Umbilical cord (tissue), 2 donors: Measurements from ENCODE around the gene SYT9. TPM values are rescaled to one million over a fixed set of nuclear protein-coding genes. Genes with fewer than 3 reads are reported as not detected.

Source experiments
- DNase-seq: peaks from one replicate; pipeline ENCODE4 v3.0.0-alpha.2; 2015; ENCODE audit warnings: low spot score
- total RNA-seq: library from RNA; depleted of rRNA; stranded (reverse); fragments of >200 nt; gene quantifications from one replicate; pipeline ENCODE4 v1.2.3, GENCODE V29; 2014; ENCODE audit warnings: low replicate concordance; ENCODE audit not compliant: insufficient read depth

Gene SYT9, protein sequence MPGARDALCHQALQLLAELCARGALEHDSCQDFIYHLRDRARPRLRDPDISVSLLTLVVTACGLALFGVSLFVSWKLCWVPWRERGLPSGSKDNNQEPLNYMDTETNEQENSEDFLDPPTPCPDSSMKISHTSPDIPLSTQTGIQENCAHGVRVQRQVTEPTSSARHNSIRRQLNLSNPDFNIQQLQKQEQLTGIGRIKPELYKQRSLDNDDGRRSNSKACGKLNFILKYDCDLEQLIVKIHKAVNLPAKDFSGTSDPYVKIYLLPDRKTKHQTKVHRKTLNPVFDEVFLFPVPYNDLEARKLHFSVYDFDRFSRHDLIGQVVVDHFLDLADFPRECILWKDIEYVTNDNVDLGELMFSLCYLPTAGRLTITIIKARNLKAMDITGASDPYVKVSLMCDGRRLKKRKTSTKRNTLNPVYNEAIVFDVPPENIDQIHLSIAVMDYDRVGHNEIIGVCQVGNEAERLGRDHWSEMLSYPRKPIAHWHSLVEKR
- 8.7 TPM for total RNA-seq

DNA sequence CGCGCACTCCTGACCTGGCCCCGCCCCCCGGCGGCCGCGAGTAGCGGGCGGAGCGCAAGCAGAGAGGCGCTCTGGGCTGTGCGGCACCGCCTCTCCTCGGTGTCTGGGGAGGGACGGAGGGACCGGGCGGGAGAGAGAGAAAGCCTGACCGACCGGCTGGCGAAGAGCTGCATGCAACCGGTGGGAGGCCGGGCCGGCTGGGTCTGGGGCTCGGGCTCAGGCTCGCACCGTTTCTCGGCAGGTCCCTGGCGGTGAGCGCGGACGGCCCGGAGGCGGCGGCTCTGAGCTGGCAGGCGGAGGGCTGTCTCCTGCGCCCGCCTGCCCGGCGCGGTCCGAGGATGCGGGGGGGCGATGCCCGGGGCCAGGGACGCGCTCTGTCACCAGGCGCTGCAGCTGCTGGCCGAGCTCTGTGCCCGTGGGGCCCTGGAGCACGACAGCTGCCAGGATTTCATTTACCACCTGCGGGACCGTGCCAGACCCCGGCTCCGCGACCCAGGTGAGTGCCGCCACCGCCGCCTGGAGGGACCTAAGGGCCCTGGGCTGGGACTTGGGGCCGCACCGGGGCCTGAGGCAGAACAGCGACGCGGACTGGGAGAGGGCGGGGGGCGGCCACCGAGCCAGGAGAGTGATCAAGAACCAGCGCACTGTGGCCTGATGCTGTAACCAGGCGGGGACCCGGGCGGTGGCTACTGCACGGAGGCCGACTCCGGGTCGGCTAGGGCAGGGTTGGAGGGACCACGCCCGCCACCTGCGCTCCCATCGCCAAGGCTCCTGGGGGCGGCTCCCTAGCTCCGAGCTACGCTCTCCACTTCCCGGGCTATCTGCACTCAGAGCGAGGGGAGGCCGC lies at the start of gene SYT9:
Gene SYT9 (plus strand): TSS at position 69 of the 847 bp plus-strand sequence. CDS start 283 bp downstream, at position 352.
- DNase-seq, result peak; percentile 75

DNA sequence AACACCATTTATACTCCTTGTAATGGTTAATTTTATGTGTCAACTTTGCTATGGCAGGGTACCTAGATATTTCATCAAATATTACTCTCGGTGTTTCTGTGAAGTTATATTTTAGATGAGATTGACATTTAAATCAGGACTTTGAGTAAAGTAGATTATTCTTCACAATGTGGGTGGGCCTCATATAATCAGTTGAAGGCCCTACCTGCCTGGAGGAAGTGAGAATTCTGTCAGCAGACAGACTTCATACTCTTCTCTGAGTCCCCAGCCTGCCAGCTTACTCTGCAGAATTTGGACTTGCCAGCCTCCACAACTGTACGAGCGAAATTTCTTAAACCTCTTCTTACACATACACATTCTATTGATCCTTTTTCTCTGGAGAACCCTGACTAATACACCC lies 49.3 kb upstream of the SYT9 start:
- DNase-seq, result no peak

DNA sequence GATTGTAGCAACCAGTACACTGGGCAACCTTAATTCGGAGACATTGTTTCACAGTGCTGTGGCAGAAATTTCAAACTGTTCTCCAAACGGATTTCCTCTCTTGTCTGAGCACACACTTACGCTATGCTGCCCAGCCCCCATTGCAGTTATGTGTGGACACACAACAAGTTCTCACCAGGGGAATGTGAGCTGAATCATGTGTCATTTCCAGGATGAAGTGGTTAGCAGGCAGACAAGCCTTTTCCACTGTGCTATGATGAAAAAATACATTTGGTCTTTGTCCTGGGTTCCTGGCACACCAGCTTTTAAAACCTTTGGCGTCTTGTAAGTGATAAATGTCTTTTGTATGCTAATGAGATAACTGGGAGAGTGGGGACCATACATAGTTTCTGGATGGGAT lies 46.9 kb upstream of the SYT9 start:
- DNase-seq, result no peak

DNA sequence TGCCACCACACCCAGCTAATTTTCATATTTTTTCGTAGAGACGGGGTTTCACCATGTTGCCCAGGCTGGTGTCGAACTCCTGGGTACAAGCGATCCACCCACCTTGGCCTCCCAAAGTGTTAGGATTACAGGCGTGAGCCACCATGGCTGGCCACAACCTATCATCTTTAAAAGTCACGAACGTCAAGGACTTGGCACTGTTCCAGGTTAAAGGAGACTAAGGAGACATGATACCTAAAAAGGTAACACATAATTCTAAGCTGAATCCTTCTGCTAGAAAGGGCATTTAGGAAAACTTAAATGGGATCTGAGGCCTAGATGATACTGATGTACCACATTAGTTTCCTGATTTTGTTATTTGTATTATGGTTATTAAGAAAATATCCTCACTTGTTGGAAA lies 43.3 kb upstream of the SYT9 start:
- no peak for DNase-seq

DNA sequence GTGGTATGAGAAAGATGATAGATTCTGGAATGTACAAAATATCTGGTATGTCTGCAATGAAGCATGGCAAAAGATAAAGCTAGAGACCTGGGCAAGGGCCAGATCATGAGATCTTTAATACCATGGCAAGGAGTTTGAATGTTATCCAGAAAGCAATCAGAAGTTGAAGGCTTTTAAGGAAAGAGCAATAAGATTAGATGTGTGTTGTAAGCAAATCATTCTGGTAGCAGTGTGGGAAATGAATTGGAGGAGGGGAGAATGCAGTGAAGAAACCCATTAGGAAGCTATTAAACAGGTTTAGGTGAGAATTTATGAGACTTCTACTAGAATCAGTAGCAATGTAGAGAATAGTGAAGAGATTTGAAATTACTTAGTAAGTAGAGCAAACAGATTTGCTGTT lies 32.2 kb upstream of the SYT9 start:
- DNase-seq, result peak; percentile 1

DNA sequence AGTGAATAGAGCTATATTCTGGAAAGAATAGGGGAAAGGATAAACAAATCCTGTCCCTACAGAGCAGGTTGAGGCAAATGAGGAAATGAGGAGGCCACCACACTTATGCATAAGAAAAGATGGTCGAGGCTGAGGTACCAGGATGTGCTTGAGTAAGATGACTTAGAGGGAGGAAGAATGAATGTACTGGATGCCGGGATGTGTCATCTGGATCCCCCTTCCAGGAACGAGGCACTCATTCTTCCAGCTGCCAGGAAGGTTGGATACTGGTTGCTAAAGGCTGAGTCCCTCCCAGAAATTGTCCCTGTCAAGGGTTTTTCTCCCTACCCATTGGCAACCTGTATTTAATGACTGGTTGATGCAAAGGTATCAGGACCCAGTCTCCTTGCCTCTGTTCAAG lies 31.1 kb upstream of the SYT9 start:
- DNase-seq, result no peak

DNA sequence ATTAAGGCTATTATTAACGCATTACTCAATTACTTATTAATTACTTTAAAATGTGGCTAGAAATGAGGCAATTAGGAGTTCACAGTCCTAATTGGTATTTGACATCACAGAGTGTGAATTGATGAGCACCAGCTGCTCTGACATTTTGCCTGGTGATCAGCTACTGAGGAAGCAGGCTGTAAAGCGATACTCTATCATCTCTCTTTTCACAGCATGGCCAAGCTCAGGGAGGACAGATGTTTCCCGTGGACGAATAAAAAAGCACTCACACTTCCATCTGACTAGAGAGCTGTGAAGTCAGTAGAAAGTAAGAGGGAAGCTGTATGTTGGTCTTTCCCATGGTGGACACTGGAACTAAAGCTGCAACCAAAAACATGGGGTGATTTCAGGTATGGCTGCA lies 29.1 kb upstream of the SYT9 start:
- DNase-seq, result no peak

DNA sequence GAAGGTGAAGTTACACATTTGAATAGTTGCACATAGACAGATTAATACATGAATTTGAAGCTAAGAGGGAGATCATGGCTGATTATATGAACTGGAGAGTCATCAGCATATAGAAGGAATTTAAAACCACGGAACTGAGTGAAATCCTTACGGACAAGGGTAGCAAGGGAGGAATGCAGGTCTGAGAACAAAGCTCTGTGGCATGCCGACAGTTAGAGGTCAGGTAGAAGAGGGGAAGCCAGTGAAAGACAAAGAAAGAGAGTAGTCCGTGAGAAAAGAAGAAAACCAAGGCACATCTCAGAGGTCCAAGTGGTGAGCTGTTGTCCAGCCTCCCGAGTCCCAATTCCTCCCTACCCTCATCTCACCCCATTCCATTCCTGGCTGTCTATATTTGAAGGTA lies 11.8 kb upstream of the SYT9 start:
- no peak for DNase-seq

DNA sequence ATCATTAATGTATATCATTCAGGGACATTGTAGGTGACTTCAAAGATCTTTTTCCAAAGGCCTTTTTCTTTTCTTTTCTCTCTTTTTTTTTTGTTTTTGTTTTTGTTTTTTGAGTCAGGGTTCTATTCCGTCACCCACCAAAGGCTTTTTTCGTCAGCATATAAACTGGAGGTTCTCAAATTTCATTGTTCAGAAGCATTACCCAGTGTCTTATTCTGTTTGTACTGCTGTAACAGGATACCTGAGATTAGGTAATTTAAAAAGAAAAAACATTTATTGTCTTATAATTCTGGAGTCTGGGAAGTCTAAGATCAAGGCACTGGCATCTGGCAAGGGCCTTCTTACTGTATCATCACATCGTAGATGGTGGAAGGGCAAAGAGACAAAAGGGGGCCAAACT lies 6.4 kb upstream of the SYT9 start:
- no peak for DNase-seq

DNA sequence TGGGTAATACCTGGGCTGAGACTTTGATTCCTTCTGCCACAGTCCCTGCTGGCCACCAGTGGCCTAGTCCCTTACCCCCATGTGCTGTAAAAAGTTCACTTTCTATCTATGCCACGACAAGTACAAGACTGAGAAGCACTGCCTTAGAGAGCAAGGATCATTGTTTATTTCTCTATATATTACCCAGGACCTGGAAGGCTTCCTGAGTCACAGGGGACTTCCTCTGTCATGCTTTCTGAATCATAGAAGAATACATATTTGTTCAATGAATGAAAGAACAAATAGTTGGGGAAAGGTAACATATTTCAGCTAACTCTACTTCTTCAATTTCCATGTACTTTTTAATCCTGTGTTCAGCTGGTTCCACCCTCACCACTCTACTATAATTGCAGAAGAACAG lies 5.5 kb upstream of the SYT9 start:
- no peak for DNase-seq

DNA sequence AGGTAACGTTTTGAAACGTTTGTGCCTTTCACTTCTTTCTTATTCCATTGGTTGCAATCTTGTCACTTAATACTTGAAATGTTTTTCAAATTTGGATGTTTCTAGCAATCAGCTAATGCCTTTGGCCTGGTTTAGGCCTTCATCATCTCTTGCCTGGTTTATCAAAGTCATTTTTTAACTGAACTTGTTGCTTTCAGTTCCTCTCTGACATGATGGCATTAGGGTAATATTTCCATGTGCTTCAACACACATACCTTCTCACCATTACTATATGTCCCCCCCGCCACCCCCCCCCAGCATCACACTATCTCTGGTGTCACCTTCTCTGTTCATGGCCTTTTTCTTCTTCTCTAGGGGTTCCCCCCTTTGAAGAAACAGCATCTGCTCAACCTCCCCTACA lies 1.5 kb upstream of the SYT9 start:
- no peak for DNase-seq

DNA sequence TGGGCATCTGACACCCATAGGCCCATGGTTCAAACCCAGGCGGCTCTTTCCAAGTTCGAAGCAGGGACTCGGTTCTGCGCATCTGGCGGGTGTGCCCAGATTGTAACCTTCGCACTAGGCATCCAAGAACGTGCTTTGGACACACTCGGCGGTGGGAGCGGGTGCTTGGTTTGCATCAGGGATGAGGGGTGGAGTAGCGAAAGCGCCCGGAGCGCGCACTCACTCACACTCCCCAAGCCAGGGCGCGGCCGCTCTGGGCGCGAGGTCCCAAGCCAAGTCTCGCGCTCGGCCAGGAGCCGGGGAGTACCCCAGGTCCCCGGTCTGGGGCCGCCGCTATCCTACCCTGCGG lies 243 bp upstream of the SYT9 start:
- no peak for DNase-seq

DNA sequence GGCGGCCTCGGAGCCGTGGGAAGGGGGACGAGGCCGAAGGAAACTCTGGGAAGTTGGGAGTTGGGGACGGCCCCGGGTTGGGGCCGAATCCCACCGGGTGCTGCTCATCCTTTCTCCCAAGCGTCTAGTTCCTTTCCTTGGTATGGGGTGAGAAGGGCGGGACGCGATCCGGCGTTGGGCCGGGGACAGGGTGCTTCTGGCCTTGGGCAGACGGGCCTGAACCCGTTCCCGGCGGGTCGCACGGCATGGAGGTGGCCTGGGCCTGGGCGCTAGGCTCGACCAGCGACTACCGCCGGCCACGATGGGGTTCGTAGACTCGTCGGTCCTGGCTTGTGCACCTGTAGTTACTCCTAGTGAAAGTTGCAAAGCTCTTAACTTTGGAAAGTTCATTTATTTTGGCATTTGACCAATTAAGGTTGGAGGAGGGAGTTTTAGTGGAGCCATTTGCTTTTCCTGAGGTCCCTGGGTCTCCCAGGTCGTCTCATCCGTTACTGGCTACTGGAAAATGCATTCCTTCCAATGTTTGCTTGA lies 1.0 kb downstream of the SYT9 start:
- DNase-seq, result no peak

DNA sequence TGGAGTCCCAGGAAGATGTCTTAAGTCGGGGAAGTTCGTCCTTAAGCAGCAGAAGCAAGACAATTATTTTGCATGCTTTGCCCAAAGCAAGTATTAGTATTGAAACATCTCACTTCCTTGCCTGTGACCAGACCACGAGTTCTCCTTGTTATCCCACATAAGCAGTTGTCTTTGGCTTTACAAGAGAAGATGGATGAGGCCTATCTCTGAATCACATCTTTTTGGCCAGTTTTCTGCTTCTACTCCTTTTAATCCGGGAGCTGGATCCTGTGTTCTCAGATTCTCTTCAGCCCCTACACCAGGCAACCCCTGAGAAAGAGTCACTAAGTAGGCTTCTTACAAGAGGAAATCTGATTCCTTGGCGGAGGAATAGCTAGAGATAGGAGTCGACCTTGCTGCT lies 2.1 kb downstream of the SYT9 start:
- DNase-seq, result peak; percentile 55

DNA sequence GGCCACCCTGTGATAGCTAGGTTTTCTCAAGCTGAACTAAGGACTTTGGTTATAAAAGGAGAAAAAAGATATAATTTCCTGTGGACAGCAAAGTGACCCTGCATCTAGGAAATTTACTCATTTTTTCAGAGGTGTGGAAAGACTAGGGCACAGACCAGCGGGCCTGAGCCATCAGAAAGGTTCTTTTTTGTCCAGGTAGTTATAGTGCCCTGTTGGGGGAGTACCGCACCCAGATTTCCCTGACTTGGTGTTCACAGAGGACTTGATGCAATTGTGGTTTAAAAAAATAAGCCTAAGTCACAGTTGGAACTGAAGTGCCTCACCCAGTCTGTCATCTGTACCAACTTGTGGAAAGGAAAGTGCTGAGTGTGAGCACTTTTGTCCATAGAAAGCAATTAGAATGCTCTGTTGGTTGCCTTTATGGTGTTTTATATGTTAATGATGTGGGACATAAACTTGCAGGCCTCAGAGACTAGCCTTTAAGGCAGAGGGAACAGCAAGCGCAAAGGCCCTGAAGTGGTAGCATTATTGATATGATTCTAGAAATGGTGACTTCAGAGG lies 3.1 kb downstream of the SYT9 start:
- DNase-seq, result no peak

DNA sequence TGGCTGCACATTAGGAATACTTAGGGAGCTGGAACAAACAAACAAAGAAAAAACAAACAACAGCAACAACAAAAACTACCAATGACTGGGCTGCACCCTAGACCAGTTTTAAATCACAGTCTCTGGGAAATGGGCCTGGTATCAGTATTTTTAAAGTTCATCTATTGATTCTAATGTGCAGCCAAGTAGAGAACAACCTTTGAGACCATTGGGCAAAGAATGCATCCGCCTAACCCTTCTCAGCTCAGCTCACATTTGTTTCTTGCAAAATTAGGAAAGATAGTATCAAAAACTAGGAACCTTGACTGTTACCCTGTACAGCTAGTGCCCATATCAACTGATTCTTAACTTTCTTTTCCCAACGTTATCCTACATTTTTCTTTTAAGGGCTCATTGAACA lies 5.2 kb downstream of the SYT9 start:
- DNase-seq, result no peak

DNA sequence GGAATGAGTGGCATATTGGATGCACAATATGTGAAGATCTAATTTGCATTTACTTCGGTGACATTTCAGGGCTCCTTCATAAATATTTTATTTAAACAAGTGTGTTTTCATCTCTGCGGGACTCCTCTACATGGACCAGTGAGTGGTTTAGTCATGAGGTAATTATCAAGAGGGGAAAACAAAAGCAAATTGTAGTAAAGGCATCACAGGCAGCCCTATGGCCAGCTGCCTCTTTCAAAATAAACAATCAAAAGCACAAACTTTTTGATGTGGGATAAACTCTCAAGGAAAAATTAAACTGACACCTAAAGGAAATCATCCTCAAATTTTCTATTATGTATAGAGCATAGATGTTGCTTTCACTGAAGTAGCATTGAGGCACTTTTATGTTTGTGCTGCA lies 6.0 kb downstream of the SYT9 start:
- DNase-seq, result no peak

DNA sequence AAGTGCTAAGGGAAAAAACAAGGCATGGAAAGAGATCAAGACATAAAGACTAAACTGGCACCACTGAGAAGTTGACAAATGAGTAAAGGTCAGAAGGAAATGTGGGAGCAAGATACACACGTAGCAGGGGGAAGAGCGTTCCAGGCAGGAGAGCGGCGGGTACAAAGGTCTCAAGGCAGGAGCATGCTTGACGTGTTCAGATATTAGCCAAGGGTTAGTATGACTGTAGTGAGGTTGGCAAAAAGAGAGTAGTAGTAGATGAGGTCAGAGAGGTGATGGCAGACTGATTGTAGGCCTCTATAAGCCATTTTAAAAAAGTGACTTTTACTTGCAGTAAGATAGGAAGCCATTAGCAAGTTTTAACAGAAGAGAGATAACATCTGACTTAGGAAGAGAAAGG lies 9.9 kb downstream of the SYT9 start:
- DNase-seq, result no peak

DNA sequence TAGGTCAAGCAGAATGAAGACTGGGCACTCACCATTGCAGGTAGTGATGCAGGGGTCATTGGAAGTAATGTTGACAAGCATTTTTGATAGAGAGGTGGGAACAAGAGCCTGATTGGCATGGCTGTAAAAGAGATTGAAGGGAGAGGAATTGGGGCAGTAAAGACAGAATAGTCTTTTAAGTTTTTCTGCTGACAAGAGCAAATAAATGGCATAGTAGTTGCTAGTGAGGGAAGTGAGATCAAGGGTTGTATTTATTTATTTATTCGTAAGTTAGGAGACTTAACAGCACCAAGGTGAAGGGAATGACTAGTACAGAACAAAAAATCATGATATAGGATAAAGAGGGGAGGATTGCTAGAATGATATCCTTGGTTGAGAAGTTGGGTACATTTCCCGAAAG lies 11.0 kb downstream of the SYT9 start:
- DNase-seq, result no peak

DNA sequence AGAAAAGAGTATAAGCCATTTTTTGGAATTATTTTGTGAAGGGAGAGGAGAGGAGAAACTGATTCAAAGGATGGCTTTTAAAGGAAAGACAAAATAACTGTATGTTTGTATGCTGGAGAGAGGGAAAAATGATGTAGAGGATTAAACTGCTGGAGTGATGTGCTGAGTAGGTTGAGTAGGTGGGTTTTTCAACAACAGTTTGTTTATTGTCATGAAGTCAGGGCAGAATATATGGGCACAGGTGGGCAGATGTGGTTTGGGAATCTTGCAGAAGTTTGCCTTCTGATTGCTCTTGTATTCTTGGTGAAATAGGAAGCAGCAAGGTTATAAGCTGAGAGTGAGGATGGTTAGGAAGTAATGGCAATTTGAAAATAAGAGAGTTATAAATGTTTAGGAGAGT lies 12.1 kb downstream of the SYT9 start:
- DNase-seq, result no peak

DNA sequence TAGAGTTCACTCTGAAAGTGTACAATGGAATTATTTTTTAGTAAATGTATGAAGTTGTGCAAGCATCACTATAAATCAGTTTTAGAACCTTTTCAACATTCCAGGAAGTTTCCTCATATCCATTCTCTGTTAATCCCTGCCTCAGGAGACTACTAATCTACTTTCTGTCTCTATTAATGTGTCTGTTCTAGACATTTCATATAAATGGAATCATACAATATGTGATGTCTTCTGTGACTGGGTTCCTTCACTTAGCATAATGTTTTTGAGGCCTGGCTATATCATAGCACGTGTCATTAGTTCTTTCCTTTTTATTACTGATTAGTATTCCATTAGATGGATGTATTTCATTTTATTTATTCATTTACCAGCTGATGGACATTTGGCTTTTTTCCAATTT lies 17.1 kb downstream of the SYT9 start:
- no peak for DNase-seq

DNA sequence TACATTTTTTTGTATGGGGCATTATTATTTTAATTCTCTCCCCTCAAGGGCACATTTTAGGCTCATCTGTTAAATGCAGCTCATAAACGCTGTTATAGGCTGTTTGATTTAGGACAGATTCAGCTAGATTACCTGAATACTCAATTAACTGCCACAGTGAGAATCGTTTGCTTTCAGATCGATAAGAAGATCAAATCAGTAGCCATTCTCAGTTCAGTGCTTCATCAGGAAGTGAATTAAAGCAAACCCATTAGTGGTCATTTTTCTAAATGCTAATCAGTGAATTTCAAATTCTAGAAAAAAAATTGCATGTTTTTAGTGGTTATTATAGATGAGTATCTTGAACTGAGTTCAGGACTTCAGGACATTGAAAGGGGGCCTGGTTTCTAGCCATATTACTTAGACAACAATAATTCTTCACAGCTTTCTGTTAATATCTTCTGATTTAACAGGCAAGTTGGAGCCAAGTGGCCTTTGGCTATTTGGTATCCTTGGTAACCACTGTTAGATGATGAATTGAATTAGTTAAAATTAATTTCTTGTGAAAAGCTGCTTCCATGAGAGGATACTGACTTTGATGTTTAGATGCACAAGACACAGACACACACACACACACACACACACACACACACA lies 18.6 kb downstream of the SYT9 start:
- no peak for DNase-seq
